K562 (cell line): ENCODE results near the gene ATL1. TPM values are rescaled to one million over a fixed set of nuclear protein-coding genes. Genes with fewer than 3 reads are reported as not detected.

Source experiments
- ATAC-seq: fragments of 200-7000 bp; cut with Tn5 transposase; 3 replicates; pipeline ENCODE4 v1.9.1; 2020; ENCODE audit warnings: moderate library complexity
- BruUV-seq: library from RNA; stranded (reverse); fragments of 400-500 nt; replicated peaks from 2 replicates; lab custom pipeline; 2021; lab: Mats Ljungman, UMichigan
- CTCF ChIA-PET: fragments of 300-600 bp; formaldehyde crosslinking; extraction: SDS; loops from one replicate; lab custom pipeline; 2021; ENCODE audit warnings: low intra/inter-chr PET ratio; lab: Yijun Ruan, JAX
- POLR2A ChIA-PET: fragments of 300-600, 350-650 bp; sonication (Branson Sonifier 250); formaldehyde crosslinking; extraction: SDS; loops from one replicate; lab custom pipeline; 2021; ENCODE audit warnings: antibody characterized with exemption, inconsistent platforms; lab: Yijun Ruan, JAX
- DNase-seq, 4 experiments: peaks; one replicate each; pipeline versions ENCODE4 v3.0.0 to v3.0.0-alpha.2; 2011 to 2018; ENCODE audit warnings: low spot score in 3 of 4, mixed read lengths in 3 of 4; ENCODE audit errors: extremely low read depth in 1 of 4
- FAIRE-seq: peaks from 2 replicates; lab custom pipeline; 2011; peaks lifted over from hg19 to GRCh38; lab: Jason Lieb, UNC
- H2AFZ ChIP-seq: 2 replicates; pipeline ENCODE4 v1.6.0; 2011; ENCODE audit warnings: low read depth, low read length, control low read depth, inconsistent platforms
- H3K27ac ChIP-seq: fragments of 200-600 bp; 3 replicates; pipeline ENCODE4 v1.8.0; 2011; ENCODE audit warnings: low read depth, mild to moderate bottlenecking, control low read depth, inconsistent platforms, low read length, moderate library complexity, mixed read lengths; ENCODE audit errors: extremely low read depth
- H3K27me3 ChIP-seq, 2 experiments: fragments of 300-600 bp in 1 of 2; 2 replicates in 1 of 2; 3 replicates in 1 of 2; pipeline versions ENCODE4 v1.6.0 to v1.8.0; 2011; ENCODE audit warnings: inconsistent platforms in 2 of 2, low read length in 2 of 2, mild to moderate bottlenecking in 1 of 2, mixed read lengths in 1 of 2, moderate library complexity in 1 of 2; ENCODE audit not compliant: control insufficient read depth in 2 of 2, insufficient read depth in 2 of 2
- H3K36me3 ChIP-seq: fragments of 300-600 bp; 3 replicates; pipeline ENCODE4 v1.8.0; 2011; ENCODE audit warnings: mild to moderate bottlenecking, low read length, inconsistent platforms; ENCODE audit not compliant: control insufficient read depth, insufficient read depth
- H3K4me1 ChIP-seq, 2 experiments: fragments of 200-600 bp in 1 of 2; replicated peaks in 1 of 2; 2 replicates in 1 of 2; 3 replicates in 1 of 2; pipeline versions ENCODE4 v1.5.1 to v1.8.0; 2011; ENCODE audit warnings: inconsistent platforms in 2 of 2, low read length in 2 of 2, mild to moderate bottlenecking in 1 of 2, mixed read lengths in 1 of 2, moderate library complexity in 1 of 2; ENCODE audit not compliant: control insufficient read depth in 2 of 2, insufficient read depth in 2 of 2
- H3K4me2 ChIP-seq: 2 replicates; pipeline ENCODE4 v1.6.1; 2011; ENCODE audit warnings: low read length, control low read depth, inconsistent platforms, mixed read lengths; ENCODE audit not compliant: insufficient read depth
- H3K4me3 ChIP-seq: fragments of 200-600 bp; sonication (generic), shearing (Covaris generic); 2 replicates; pipeline ENCODE4 v1.5.1; 2016; ENCODE audit warnings: control low read depth, inconsistent platforms
- H3K79me2 ChIP-seq: fragments of 200-600 bp; 3 replicates; pipeline ENCODE4 v1.8.0; 2011; ENCODE audit warnings: low read length, inconsistent platforms; ENCODE audit not compliant: control insufficient read depth, insufficient read depth
- H3K9ac ChIP-seq, 2 experiments: 2 replicates each; pipeline versions ENCODE4 v1.6.0 to v1.6.1; 2011; ENCODE audit warnings: low read depth in 2 of 2, low read length in 2 of 2, control low read depth in 1 of 2, inconsistent platforms in 1 of 2, mild to moderate bottlenecking in 1 of 2, mixed read lengths in 1 of 2; ENCODE audit not compliant: insufficient read depth in 1 of 2
- H3K9me1 ChIP-seq: one replicate; pipeline ENCODE4 v1.6.0; 2011; ENCODE audit warnings: inconsistent platforms, mild to moderate bottlenecking, low read length, moderate library complexity; ENCODE audit not compliant: control insufficient read depth, insufficient read depth
- H3K9me3 ChIP-seq: replicated peaks from 2 replicates; pipeline ENCODE4 v1.5.1; 2011; ENCODE audit warnings: low read depth, low read length, inconsistent platforms; ENCODE audit not compliant: control insufficient read depth, insufficient read depth
- H4K20me1 ChIP-seq: replicated peaks from 2 replicates; pipeline ENCODE4 v1.6.1; 2011; ENCODE audit warnings: low read length, inconsistent platforms, mixed read lengths; ENCODE audit not compliant: control insufficient read depth, insufficient read depth
- ARNT ChIP-seq, 2 experiments: fragments of 450-650 bp; IDR thresholded peaks; 2 replicates each; pipeline ENCODE4 v1.6.1; 2016; ENCODE audit warnings: mild to moderate bottlenecking in 1 of 2
- ASH1L ChIP-seq: fragments of 450-650 bp; IDR thresholded peaks from 2 replicates; pipeline ENCODE4 v1.6.1; 2018; ENCODE audit warnings: borderline replicate concordance, mild to moderate bottlenecking, low read depth; ENCODE audit not compliant: partially characterized antibody
- E2F4 ChIP-seq: sonication (generic); formaldehyde crosslinking; IDR thresholded peaks from 2 replicates; pipeline ENCODE4 v1.8.0; 2022; ENCODE audit warnings: mild to moderate bottlenecking, low read depth, missing genetic modification reagents
- EP400 ChIP-seq: fragments of 450-650 bp; IDR thresholded peaks from 2 replicates; pipeline ENCODE4 v1.6.1; 2017; ENCODE audit warnings: antibody characterized with exemption, mild to moderate bottlenecking, moderate library complexity
- ESRRB ChIP-seq: fragments of 250-450 bp; sonication (Bioruptor Pico); IDR thresholded peaks from 2 replicates; pipeline ENCODE4 v1.5.0; 2020; ENCODE audit warnings: mild to moderate bottlenecking, moderate library complexity, borderline replicate concordance
- KDM5B ChIP-seq: fragments of 200-600 bp; sonication (generic); IDR thresholded peaks from 2 replicates; pipeline ENCODE4 v1.6.1; 2012; ENCODE audit warnings: low read depth, mild to moderate bottlenecking, moderate library complexity, low read length, control low read depth, inconsistent platforms; ENCODE audit not compliant: insufficient replicate concordance
- LEF1 ChIP-seq: fragments of 450-650 bp; IDR thresholded peaks from 2 replicates; pipeline ENCODE4 v1.6.1; 2016; ENCODE audit warnings: mild to moderate bottlenecking
- MCM3 ChIP-seq: fragments of 450-650 bp; IDR thresholded peaks from 2 replicates; pipeline ENCODE4 v1.6.1; 2016
- NFIC ChIP-seq: fragments of 450-650 bp; IDR thresholded peaks from 2 replicates; pipeline ENCODE4 v1.6.1; 2017; ENCODE audit warnings: mild to moderate bottlenecking, inconsistent platforms
- NR4A1 ChIP-seq, 2 experiments: fragments of 250-450 bp in 1 of 2; fragments of 450-650 bp in 1 of 2; sonication (Bioruptor Pico) in 1 of 2; IDR thresholded peaks; 2 replicates each; pipeline versions ENCODE4 v1.4.0 to v1.6.1; 2016 to 2020; ENCODE audit warnings: mild to moderate bottlenecking in 2 of 2, missing compliant biosample characterization in 1 of 2, missing genetic modification characterization in 1 of 2, moderate library complexity in 1 of 2
- OTX1 ChIP-seq: fragments of 450-650 bp; formaldehyde crosslinking; IDR thresholded peaks from 2 replicates; pipeline ENCODE4 v1.4.0; 2022; ENCODE audit warnings: mild to moderate bottlenecking
- POLR3G ChIP-seq: IDR thresholded peaks from 2 replicates; pipeline ENCODE4 v1.6.1; 2011; ENCODE audit not compliant: insufficient read length, insufficient replicate concordance; ENCODE audit errors: extremely low read depth
- PRPF4 ChIP-seq: fragments of 200-400 bp; formaldehyde crosslinking; IDR thresholded peaks from one replicate; pipeline ENCODE4 v1.6.1; 2017; ENCODE audit warnings: low read length, low read depth, mild to moderate bottlenecking; ENCODE audit not compliant: insufficient read depth, poor library complexity, severe bottlenecking
- RBFOX2 ChIP-seq: fragments of 200-400 bp; formaldehyde crosslinking; IDR thresholded peaks from 2 replicates; pipeline ENCODE4 v1.6.1; 2017; ENCODE audit warnings: low read depth, mild to moderate bottlenecking, low read length, moderate library complexity
- SAFB2 ChIP-seq: fragments of 200-400 bp; formaldehyde crosslinking; IDR thresholded peaks from 2 replicates; pipeline ENCODE4 v1.6.1; 2018; ENCODE audit warnings: borderline replicate concordance, low read length, low read depth, moderate library complexity; ENCODE audit not compliant: severe bottlenecking
- TAF15 ChIP-seq: fragments of 200-400 bp; formaldehyde crosslinking; IDR thresholded peaks from 2 replicates; pipeline ENCODE4 v1.6.1; 2017; ENCODE audit warnings: mild to moderate bottlenecking, low read depth, low read length, moderate library complexity
- TCF7L2 ChIP-seq: fragments of 150-350 bp; IDR thresholded peaks from 2 replicates; pipeline ENCODE4 v1.6.1; 2016; ENCODE audit warnings: low read depth, mild to moderate bottlenecking, low read length, moderate library complexity
- ZNF253 ChIP-seq: fragments of 250-450 bp; sonication (Bioruptor Pico); conservative IDR thresholded peaks from 2 replicates; pipeline ENCODE4 v1.6.1; 2021; ENCODE audit warnings: mild to moderate bottlenecking
- WGBS: fragments of 100-300 bp; shearing (Covaris generic); methylation state at CpG from one replicate; pipeline ENCODE4 v1.1.6; 2016; ENCODE audit warnings: low coverage, mixed read lengths; ENCODE audit not compliant: insufficient coverage; ENCODE audit errors: missing lambda C conversion rate; 5-methylcytosine and 5-hydroxymethylcytosine counted together
- in situ Hi-C: fragments of 300-500 bp; cut with MboI; formaldehyde crosslinking; loops from 4 replicates; pipeline ENCODE4 v1.15.0; 2018; ENCODE audit warnings: inconsistent platforms, mixed read lengths
- intact Hi-C: fragments of 100-400 bp; cut with micrococcal nuclease; formaldehyde crosslinking; loops from 2 replicates; pipeline ENCODE4 v1.14.2; 2022
- polyA plus RNA-seq, 8 experiments: library from polyadenylated mRNA; depleted of rRNA in 4 of 8; stranded (reverse) in 5 of 8; unstranded in 3 of 8; fragments of >200 nt; fragmentation: Nextera tagmentation in 2 of 8; fragmentation: Illumina TruSeq in 1 of 8; extraction: Ambion mirVana in 2 of 8; extraction: Trizol in 1 of 8; gene quantifications; 2 replicates each; pipeline versions ENCODE4 v1.2.1 to v1.2.3, GENCODE V29; 2011 to 2014; ENCODE audit warnings: inconsistent platforms in 1 of 8, missing spikeins in 1 of 8
- total RNA-seq, 7 experiments: library from RNA; depleted of rRNA in 6 of 7; stranded (reverse); fragments of >200 nt in 6 of 7; fragmentation: Illumina TruSeq in 2 of 7; extraction: Trizol in 2 of 7; gene quantifications; 2 replicates each; pipeline versions ENCODE4 v1.2.1 to v1.2.3, GENCODE V29; 2011 to 2021; ENCODE audit warnings: low replicate concordance in 1 of 7

ATL1 gene
- total and polyA plus RNA-seq, 9 of the 15 experiments (the other 6 are each of a cell fraction or from before 2014, with no cell fraction given) = 0.04 to 0.16 (median 0.07) TPM; not detected in 4

DNA sequence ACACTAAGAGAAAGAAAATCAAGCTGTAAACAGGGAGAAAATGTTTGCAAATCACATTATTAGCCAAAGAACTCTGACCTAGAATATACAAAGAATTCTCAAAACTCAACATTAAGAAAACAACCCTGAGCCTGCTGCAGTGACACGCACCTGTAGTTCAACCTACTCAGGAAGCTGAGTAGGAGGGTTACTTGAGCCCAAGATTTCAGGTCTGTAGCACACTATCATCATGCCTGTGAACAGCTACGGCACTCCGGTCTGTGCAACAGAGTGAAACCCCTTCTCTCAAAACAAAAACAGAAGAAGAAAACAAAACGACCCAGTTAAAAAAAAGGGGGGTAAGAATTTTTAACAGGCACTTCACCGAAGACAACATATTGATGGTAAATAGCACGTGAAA is 87.3 kb downstream of the ATL1 start:
- WGBS = 83% methylated on average over 6 of the region's 6 CpGs

GRCh38 chr14:50647753-50648152 is 87.8 kb downstream of the ATL1 start:
- ChIA-PET POLR2A (no interaction called here), CTCF (no interaction called here)
- no peaks in the 10 kb centered on the region for H3K9me3 ChIP-seq
- H4K20me1 ChIP-seq = 0 out of 2 replicates have a peak, but pooled peaks cover 4% of the 10 kb centered on the region
- H3K27me3 ChIP-seq = no peaks in the 10 kb centered on the region
- peaks cover 0 to 6% of the 10 kb centered on the region in 2 experiments; a peak in 3 of 5 replicates for H3K4me1 ChIP-seq
- H3K4me2 ChIP-seq = no peak overlapping the region
- ATAC-seq (no peak), FAIRE-seq (no peak), DNase-seq (no peak)
- intact Hi-C loops = no loop called here
- BruUV-seq = no TSS peak
- peaks cover 28% of the 10 kb centered on the region; the same call in 1 of the 3 replicates for H3K36me3 ChIP-seq
- H3K9me1 ChIP-seq = no peaks in the 10 kb centered on the region
- peaks cover 58% of the 10 kb centered on the region for H3K79me2 ChIP-seq
- in situ Hi-C loops = no loop called here
- no peak overlapping the region for H2AFZ ChIP-seq
- H3K27ac ChIP-seq = no peak overlapping the region
- no peak overlapping the region for H3K9ac ChIP-seq
- no peak overlapping the region for H3K4me3 ChIP-seq
- TF ChIP-seq MCM3 = no peak
- TF ChIP-seq TCF7L2 = no peak
- no peak for TF ChIP-seq E2F4 (CRISPR knock-in tag)
- no peak for TF ChIP-seq ESRRB
- TF ChIP-seq NFIC = no peak
- TF ChIP-seq ZNF253 (CRISPR knock-in tag) = no peak
- TF ChIP-seq KDM5B = no peak
- no peak for TF ChIP-seq ARNT (IDR thresholded peaks at IDR 0.05)

More for the DNA sequence above, 87.3 kb downstream of the ATL1 start:
- Histone ChIP-seq H3K79me2 (peaks cover 55% of the 10 kb centered on the region), H3K9me3 (no peaks in the 10 kb centered on the region), H3K27ac (no peak overlapping the region), H3K36me3 (peaks cover 28% of the 10 kb centered on the region; the same call in 1 of the 3 replicates), H3K9me1 (no peaks in the 10 kb centered on the region), H3K27me3 (no peaks in the 10 kb centered on the region), H2AFZ (no peak overlapping the region), H3K4me3 (no peak overlapping the region), H3K4me2 (no peak overlapping the region), H3K9ac (no peak overlapping the region), H4K20me1 (0 out of 2 replicates have a peak, but pooled peaks cover 4% of the 10 kb centered on the region), H3K4me1 (peaks cover 0 to 6% of the 10 kb centered on the region in 2 experiments; a peak in 3 of 5 replicates)
- FAIRE-seq (no peak), ATAC-seq (no peak), DNase-seq (no peak)
- in situ Hi-C loops = no loop called here
- ChIA-PET POLR2A (no interaction called here), CTCF (no interaction called here)
- TF ChIP-seq POLR3G (no peak), RBFOX2 (no peak), SAFB2 (no peak), OTX1 (CRISPR knock-in tag) (no peak), LEF1 (no peak), PRPF4 (no peak), TAF15 (no peak), NR4A1 (CRISPR knock-in tag; IDR thresholded peaks at IDR 0.05) (no peak), NR4A1 (tag; IDR thresholded peaks at IDR 0.05) (no peak), ASH1L (no peak), EP400 (no peak)
- BruUV-seq = no TSS peak
- intact Hi-C loops = no loop called here
